D341Med (cell line): ENCODE data around the gene ALX3.

Experiments
- DNase-seq: peaks from one replicate; pipeline ENCODE4 v3.0.0; 2012; ENCODE audit warnings: low spot score

ALX3 gene

DNA sequence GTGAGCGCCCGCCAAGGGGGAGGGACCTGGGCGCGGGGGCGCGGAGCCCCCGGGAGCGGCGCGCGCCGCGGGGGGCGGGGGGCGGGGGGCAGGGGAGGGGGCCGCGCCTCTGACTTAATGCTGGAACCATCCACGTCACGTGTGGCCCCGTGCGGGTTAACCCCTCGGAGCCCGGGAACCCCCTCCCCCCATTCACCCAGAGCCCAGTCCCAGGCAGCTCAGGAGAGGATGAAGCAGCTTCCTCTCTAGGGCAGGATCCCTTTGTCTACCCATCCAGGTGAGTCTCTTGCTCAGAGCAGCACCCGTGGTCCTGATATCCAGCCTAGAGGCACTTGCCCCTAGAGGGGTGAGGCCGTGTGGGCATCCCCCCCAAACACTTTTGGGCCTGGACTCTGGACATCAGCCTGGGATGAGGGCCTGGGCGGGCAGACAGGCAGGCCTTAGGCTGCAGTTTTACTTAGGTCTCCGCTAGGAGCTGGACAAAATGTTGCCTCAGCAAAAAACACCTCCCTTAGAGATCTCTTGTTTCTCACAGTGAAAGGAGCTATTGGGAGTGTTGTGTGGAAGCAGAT, at the start of gene ALX3:
Gene ALX3, minus strand, starts transcription at position 2 of the 572 bp plus-strand sequence. CDS start 60 bp downstream, outside the sequence.
- no peak for DNase-seq

- no peak for DNase-seq
Observed at GRCh38 chr1:110119843-110120242, 49.4 kb upstream of the ALX3 start.

GRCh38 chr1:110118636-110119396, 48.3 kb upstream of the ALX3 start:
- no peak for DNase-seq

GRCh38 chr1:110114784-110115183, 44.3 kb upstream of the ALX3 start:
- no peak for DNase-seq

- no peak for DNase-seq
Observed at GRCh38 chr1:110114173-110114572, 43.7 kb upstream of the ALX3 start.

DNA sequence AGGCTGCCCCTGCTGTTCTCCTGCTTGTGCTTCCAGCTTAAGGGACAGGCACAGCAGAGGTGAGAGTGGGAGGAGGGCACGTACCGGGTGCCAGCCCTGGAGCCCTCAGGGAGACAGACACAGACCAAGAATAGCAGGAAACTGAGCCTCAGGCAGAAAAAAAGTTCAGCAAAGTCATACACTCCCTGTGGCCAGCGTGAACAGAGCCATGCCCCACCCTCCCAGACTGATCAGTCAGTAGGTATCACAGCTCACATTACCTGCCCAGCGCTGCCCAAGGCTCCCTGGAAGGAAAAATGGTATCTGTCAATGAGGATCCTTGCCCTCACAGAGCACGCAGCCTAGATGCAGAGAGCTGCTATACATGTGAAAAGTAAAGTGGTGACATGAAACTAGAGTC, 43.1 kb upstream of the ALX3 start:
- no peak for DNase-seq

GRCh38 chr1:110112656-110113055, 42.2 kb upstream of the ALX3 start:
- DNase-seq: no peak

DNA sequence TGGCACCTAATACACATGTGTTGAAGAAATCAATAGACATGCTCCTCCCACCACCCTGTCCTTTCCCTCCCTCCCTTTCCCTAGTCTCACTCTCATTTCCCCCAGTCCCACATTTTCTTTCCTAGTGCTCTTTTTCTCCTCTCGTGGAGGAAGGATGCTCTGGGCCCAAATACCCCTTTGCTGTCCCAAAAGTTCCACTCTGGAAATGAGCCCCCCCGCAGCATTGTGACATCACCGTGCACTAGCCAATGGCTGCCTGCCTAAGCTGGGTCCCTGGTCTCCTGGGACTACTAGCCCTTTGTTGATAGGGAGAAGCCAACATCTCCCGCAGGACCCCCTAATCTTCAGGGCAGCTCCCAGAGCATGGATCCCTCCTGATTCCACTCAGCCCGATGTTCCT, 41.7 kb upstream of the ALX3 start, which contains the start of gene UBL4B:
Gene UBL4B, plus strand, starts transcription at position 301 of the 400 bp plus-strand sequence. Its CDS starts 92 bp downstream, at position 393.
- DNase-seq: no peak

DNA sequence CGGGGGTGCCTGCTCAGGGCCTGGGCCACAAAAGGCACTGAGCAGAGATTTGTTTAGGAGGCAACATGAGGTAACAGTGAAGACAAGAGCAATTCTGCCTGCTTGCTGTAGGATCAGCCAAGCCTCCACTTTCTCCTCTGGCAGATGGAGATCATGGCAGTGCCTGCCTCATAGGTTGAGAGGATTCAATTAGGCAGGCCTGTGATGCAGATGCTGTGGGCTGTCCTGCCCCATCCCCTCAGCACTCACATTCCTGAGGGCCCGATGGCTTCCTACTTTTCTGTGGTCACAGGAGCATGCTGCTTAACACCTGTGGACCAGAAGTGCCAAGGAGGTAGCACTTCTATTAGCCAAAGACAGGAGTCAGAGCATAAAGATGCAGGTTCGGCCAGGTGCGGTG, 40.6 kb upstream of the ALX3 start:
- DNase-seq: no peak

DNA sequence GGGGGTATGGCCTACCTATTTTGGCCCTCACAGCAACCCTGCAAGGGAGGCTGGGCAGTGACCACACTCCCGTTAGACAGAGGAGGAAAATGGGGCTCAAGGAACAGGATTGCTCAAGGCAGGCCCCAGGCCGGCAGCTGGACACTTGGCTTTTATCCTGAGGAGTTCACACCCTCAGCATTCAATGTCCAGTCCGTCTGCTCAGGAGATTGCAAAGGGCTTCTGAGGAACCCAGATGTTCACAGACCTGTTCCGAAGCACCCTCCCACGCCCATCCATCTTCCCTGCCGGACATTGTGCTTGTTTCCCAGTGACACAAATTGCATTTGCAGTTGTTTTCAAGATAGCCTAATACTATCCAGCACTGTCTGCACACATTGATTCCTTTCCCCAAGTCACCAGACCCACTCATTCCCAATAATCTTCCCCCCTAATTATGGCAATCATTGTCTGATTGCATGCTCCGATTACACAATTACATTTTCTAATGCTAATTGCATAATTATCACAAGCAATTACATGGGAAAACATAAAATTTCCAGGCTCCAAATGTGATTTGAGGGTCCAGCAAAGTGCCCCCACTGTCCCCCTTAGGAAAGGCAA, 37.5 kb upstream of the ALX3 start:
- no peak for DNase-seq

DNA sequence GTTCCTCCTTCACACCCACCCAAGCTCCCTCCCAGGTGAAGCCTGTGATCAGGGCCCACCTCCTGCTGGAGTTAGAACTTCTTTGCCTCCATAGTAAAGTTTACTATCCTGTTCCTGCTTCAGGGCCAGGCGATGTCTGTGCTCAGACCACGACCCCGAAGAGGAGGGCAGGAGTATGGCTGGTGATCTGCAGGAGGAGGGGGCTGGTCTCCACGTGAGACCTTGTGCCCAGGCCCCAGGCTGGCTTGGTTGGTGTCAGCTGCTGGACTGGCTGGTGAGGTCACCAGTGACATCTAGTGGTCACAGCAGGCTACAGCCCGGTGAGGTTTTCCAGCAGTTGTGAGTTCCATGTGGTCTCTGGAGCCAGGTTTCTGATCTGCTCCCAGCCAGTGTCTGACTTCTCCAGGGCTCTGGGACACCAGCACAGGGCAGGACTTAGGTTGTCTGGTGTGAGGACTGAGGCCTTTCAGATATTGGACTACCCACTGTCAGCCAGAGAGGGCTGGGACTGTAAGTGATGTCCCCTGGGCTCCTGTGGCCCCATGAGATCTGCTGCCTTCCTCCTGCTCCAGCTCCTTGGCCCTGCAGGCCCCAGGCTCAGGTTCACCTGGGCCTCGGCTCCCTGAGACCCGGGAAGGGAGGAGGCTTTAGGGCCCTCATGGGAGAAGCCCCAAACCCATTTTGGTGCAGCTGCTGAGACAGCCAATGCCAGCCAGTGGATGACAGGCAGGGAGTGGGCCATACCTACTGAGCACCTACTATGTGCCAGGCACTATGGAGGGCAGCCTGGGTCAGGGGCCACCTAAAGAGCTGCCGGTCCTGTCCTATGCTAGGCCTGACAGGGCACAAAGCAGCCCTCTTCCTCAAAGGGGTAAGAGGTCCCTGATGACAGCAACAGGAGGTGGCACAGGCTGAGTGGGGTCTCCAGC, 35.8 kb upstream of the ALX3 start:
- peak; percentile 85 for DNase-seq

- no peak for DNase-seq
Observed at GRCh38 chr1:110102081-110102480, 31.6 kb upstream of the ALX3 start.

- DNase-seq: no peak
Observed at GRCh38 chr1:110100335-110100734, 29.9 kb upstream of the ALX3 start.

DNA sequence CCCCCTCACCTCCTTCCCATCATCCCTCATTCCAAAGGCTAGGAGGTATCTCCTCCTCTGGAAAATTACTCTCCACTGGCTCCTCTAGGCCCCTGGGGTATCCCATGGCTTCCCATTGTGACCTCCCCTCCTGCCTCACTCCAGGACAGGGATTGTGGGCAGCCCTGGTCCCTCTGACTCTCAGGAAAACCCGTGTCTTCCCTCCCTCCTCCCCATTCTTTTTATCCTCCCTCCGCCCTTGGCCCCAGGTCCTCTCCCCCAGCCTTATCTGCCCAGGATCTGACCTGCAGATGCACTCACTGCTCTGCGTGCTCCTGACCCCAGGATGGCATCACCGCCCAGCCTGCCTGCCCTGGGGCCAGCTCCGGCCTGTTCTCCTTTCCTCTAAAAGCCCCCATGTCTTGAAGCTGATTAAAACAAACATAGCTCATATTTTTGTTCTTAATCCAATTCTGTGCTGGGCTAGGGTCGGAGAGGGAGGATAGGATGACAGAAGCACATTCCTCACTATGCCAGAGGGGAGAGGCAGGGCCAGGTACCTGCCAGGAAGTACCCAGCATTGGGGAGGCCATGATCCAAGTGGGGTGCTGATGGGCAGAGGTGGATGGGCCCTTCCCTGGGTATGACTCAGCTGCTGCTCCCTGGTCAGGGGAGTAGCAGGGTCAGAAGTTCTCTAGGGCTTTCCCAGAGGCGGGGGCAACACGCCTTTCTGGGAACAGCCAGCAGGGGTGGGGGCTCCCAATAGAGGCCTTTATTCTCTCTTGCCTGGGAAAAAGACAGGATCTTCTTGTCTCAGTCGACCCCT, 28.0 kb upstream of the ALX3 start:
- no peak for DNase-seq

GRCh38 chr1:110097507-110098221, 27.2 kb upstream of the ALX3 start:
- DNase-seq: no peak

DNA sequence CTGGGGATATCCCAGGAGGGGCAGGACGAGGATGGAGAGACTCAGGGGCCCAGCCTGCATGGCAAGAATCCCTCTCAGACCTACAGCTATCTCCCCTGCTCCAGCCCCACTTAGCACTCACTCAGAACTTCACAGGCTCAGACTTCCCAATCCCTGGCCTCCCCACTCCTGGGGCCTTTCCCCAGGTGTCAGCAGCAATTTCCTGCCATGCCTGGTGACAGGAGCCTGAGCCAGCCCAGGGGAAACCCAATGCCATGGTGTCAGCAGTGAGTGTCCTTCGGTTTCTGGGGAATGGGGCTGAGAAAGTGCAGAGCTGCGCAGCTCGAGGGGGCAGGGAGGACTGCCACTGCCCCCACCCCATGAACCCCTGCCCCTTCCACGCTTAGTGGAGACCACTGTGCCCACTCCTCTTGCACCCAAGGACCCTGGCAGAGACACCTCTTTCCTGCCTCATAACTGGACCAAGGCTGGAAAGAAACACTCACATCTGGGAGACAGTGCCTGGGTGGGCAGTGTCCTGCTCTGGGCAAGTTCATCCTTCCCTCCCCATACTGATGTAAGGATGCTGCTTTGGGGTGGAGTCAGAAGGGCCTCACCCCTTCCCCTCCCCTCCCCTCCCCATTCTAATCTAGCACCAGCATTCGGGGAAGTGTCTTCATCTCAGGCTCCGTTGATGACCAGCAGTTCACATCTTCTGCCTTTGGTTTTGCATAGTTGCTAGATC, 24.6 kb upstream of the ALX3 start:
- DNase-seq: no peak

GRCh38 chr1:110092991-110093390, 22.5 kb upstream of the ALX3 start:
- DNase-seq: no peak

DNA sequence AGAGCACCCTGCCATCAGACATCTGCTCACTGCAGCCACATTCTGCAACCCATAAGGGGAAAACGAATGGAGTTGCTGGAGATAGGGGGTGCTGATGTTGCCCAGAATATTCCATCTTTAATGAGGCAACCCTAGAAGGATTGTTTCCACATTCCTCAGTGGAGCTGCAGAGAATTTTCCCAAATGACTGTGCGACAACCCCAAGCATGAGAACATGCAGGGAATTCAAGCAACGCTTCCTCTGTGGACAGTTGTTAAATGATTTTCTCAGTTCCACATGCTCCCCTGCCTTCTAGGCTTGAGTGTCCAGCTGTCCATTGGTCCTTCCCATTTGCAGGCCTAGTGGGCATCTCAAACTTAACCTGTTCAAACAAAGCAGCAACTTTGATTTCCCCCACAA, 21.3 kb upstream of the ALX3 start:
- no peak for DNase-seq

GRCh38 chr1:110091381-110091780, 20.9 kb upstream of the ALX3 start:
- DNase-seq: no peak
